Measurements from ENCODE around the gene GLO1. TPM values are rescaled to one million over a fixed set of nuclear protein-coding genes. Genes with fewer than 3 reads are reported as not detected.

Gene GLO1
- polyA plus RNA-seq, 3 donors: 11.4 to 68.6 (median 62.6) TPM

DNA sequence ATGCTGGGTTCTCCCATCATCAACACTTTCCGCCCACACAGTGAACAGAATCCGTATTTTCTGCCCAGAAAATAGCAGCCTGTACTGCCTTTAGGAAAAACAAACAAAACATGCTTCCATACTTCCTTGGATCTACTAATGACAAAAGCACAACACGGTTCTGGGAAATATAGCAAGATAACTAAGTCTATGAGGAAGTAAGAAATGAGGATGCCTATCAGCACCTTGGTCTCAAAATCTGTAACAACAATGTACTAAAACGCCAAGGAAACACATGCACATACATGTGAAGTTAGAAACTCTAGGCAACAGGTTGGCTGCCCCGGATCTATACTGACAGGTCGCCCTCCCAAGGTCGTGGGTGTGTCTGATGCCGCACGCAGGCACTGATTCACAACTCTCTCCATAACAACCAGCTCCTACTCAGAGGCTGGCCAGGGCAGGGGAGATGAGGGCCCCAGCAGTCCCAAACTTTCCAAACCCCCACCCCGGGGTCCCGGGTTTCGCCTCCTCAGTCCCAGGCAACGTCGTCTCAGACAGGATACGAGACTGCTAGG, 63.9 kb downstream of the GLO1 start:
- TF ChIP-seq, protein P1, sequence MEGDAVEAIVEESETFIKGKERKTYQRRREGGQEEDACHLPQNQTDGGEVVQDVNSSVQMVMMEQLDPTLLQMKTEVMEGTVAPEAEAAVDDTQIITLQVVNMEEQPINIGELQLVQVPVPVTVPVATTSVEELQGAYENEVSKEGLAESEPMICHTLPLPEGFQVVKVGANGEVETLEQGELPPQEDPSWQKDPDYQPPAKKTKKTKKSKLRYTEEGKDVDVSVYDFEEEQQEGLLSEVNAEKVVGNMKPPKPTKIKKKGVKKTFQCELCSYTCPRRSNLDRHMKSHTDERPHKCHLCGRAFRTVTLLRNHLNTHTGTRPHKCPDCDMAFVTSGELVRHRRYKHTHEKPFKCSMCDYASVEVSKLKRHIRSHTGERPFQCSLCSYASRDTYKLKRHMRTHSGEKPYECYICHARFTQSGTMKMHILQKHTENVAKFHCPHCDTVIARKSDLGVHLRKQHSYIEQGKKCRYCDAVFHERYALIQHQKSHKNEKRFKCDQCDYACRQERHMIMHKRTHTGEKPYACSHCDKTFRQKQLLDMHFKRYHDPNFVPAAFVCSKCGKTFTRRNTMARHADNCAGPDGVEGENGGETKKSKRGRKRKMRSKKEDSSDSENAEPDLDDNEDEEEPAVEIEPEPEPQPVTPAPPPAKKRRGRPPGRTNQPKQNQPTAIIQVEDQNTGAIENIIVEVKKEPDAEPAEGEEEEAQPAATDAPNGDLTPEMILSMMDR (IDR thresholded peaks at IDR 0.05): no peak
- Mint-ChIP-seq H3K36me3 (no peaks in the 10 kb centered on the region), H3K4me1 (peaks cover 34% of the 10 kb centered on the region), H3K4me3 (peak overlapping the region; percentile 91 to 94), H3K27me3 (ENCODE audit: low read depth in 3 of 3) (peaks cover 0 to 2% (median 0%) of the 10 kb centered on the region in 3 donors), H3K27ac (peak overlapping the region; percentile 84 to 97 (median 91)), H3K9me3 (peaks cover 0 to 2% (median 0%) of the 10 kb centered on the region in 7 donors)
- Histone ChIP-seq H3K36me3 (replicated peaks in 1 of 2; ENCODE audit: control insufficient read depth in 1 of 2, insufficient read depth in 2 of 2, low read length in 2 of 2) (no peaks in the 10 kb centered on the region), H3K27me3 (ENCODE audit: control insufficient read depth in 2 of 2, insufficient read depth in 2 of 2, low read length in 2 of 2) (no peaks in the 10 kb centered on the region), H2AFZ (ENCODE audit: insufficient read depth, low read depth, low read length, poor library complexity, severe bottlenecking) (peak overlapping the region; percentile 92), H3K9me3 (replicated peaks in 1 of 2; ENCODE audit: control insufficient read depth in 1 of 2, insufficient read depth in 1 of 2, low read length in 2 of 2) (no peaks in the 10 kb centered on the region), H3K79me2 (ENCODE audit: insufficient read depth, low read length) (peaks cover 15% of the 10 kb centered on the region), H3K4me2 (replicated peaks; ENCODE audit: extremely low read depth, low read length, poor library complexity, severe bottlenecking) (peak overlapping the region; percentile 86), H3K27ac (ENCODE audit: low read depth in 1 of 2, low read length in 2 of 2) (peak overlapping the region; percentile 87 to 96), H3K9ac (ENCODE audit: insufficient read depth, low read length, poor library complexity, severe bottlenecking) (peak overlapping the region; percentile 92), H3K4me1 (ENCODE audit: control insufficient read depth in 1 of 2, insufficient read depth in 2 of 2, low read length in 2 of 2) (peaks cover 16 to 28% of the 10 kb centered on the region in 2 donors), H3K4me3 (replicated peaks in 1 of 3; ENCODE audit: low read depth in 2 of 3, low read length in 3 of 3) (peak overlapping the region; percentile 87 to 92 (median 88)), H4K20me1 (ENCODE audit: insufficient read depth, low read length) (peaks cover 14% of the 10 kb centered on the region)
- intact Hi-C loops (cut with micrococcal nuclease): no loop called here
- peak; percentile 26 to 53 (median 31) for DNase-seq
- WGBS (ENCODE audit: insufficient coverage): 7% methylated on average over 12 of the region's 15 CpGs

DNA sequence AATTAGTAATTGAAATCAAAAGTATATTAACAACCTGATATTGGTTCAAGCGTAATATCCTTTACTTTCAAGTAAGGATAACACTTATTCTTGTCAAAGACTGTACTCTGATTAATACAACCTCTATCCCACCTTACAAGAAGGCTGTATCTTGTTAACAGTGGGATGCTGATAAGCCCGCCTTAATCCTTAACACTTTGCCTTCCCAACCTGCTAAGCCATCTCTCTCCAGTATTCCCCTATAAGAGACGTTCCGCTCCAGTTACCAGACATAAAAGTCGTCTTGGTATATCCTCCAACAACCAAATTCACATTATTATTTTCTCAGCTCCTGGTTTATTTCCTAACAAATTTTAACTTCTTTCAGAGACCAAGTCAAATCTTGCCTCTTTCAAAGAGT, 65.2 kb downstream of the GLO1 start:
- no peak overlapping the region for H3K4me2 ChIP-seq (replicated peaks; ENCODE audit: extremely low read depth, low read length, poor library complexity, severe bottlenecking)
- no peak for DNase-seq
- peaks cover 0 to 2% (median 0%) of the 10 kb centered on the region in 7 donors for H3K9me3 Mint-ChIP-seq
- peaks cover 0 to 2% (median 0%) of the 10 kb centered on the region in 3 donors for H3K27me3 Mint-ChIP-seq (ENCODE audit: low read depth in 3 of 3)
- peaks cover 25% of the 10 kb centered on the region for H4K20me1 ChIP-seq (ENCODE audit: insufficient read depth, low read length)
- H3K36me3 ChIP-seq (replicated peaks in 1 of 2; ENCODE audit: control insufficient read depth in 1 of 2, insufficient read depth in 2 of 2, low read length in 2 of 2): no peaks in the 10 kb centered on the region
- peaks cover 16 to 29% of the 10 kb centered on the region in 2 donors for H3K4me1 ChIP-seq (ENCODE audit: control insufficient read depth in 1 of 2, insufficient read depth in 2 of 2, low read length in 2 of 2)
- no peak overlapping the region for H3K4me3 ChIP-seq (replicated peaks in 1 of 3; ENCODE audit: low read depth in 2 of 3, low read length in 3 of 3)
- H3K4me3 Mint-ChIP-seq: no peak overlapping the region
- H3K79me2 ChIP-seq (ENCODE audit: insufficient read depth, low read length): peaks cover 22% of the 10 kb centered on the region
- H3K27me3 ChIP-seq (ENCODE audit: control insufficient read depth in 2 of 2, insufficient read depth in 2 of 2, low read length in 2 of 2): no peaks in the 10 kb centered on the region
- H3K4me1 Mint-ChIP-seq: peaks cover 34% of the 10 kb centered on the region
- no peak overlapping the region for H2AFZ ChIP-seq (ENCODE audit: insufficient read depth, low read depth, low read length, poor library complexity, severe bottlenecking)
- intact Hi-C loops (cut with micrococcal nuclease): no loop called here
- no peak overlapping the region for H3K27ac Mint-ChIP-seq
- no peaks in the 10 kb centered on the region for H3K9me3 ChIP-seq (replicated peaks in 1 of 2; ENCODE audit: control insufficient read depth in 1 of 2, insufficient read depth in 1 of 2, low read length in 2 of 2)
- no peak overlapping the region for H3K27ac ChIP-seq (ENCODE audit: low read depth in 1 of 2, low read length in 2 of 2)
- H3K36me3 Mint-ChIP-seq: no peaks in the 10 kb centered on the region
- TF ChIP-seq, protein P1 (IDR thresholded peaks at IDR 0.05): no peak
- 96% methylated on average over 4 of the region's 5 CpGs for WGBS (ENCODE audit: insufficient coverage)
- H3K9ac ChIP-seq (ENCODE audit: insufficient read depth, low read length, poor library complexity, severe bottlenecking): no peak overlapping the region

Measured in CD14-positive monocyte (primary cell).